WTC11 (cell line): ENCODE data around the gene IP6K3. TPM values are rescaled to one million over a fixed set of nuclear protein-coding genes. Genes with fewer than 3 reads are reported as not detected.

ENCODE experiments used
- ATAC-seq: fragments of 200-7000 bp; cut with Tn5 transposase; 2 replicates; pipeline ENCODE4 v1.10.0; 2021; ENCODE audit warnings: mild to moderate bottlenecking, moderate library complexity
- CTCF ChIA-PET: fragments of 300-600 bp; sonication (Branson Sonifier 250); formaldehyde crosslinking; loops from one replicate; lab custom pipeline; 2021; ENCODE audit warnings: antibody characterized with exemption; lab: Charles Lee
- POLR2A ChIA-PET: fragments of 350-600 bp; sonication (Branson Sonifier 250); formaldehyde crosslinking; loops from one replicate; lab custom pipeline; 2021; ENCODE audit warnings: antibody characterized with exemption; lab: Charles Lee
- DNase-seq: peaks from one replicate; pipeline ENCODE4 v3.0.0; 2021; ENCODE audit warnings: low spot score
- H3K27ac Mint-ChIP-seq: 2 replicates; pipeline ENCODE4 v1.8.0; 2021; ENCODE audit warnings: mixed read lengths
- H3K27me3 Mint-ChIP-seq: 2 replicates; pipeline ENCODE4 v1.8.0; 2021; ENCODE audit warnings: low read depth, mild to moderate bottlenecking, moderate library complexity, mixed read lengths
- H3K36me3 Mint-ChIP-seq: 2 replicates; pipeline ENCODE4 v1.8.0; 2021; ENCODE audit warnings: mixed read lengths
- H3K4me1 Mint-ChIP-seq: 2 replicates; pipeline ENCODE4 v1.8.0; 2022; ENCODE audit warnings: mixed read lengths
- H3K4me3 Mint-ChIP-seq: 2 replicates; pipeline ENCODE4 v1.8.0; 2021; ENCODE audit warnings: mild to moderate bottlenecking, moderate library complexity, mixed read lengths
- H3K9me3 Mint-ChIP-seq: 2 replicates; pipeline ENCODE4 v1.8.0; 2021; ENCODE audit warnings: mixed read lengths
- E2F4 ChIP-seq: sonication (generic); formaldehyde crosslinking; IDR thresholded peaks from 2 replicates; pipeline ENCODE4 v1.8.1; 2022; ENCODE audit warnings: low read depth, mild to moderate bottlenecking, moderate library complexity, missing genetic modification reagents, borderline replicate concordance
- E2F5 ChIP-seq: sonication (generic); formaldehyde crosslinking; IDR thresholded peaks from 2 replicates; pipeline ENCODE4 v1.8.1; 2022; ENCODE audit warnings: mild to moderate bottlenecking, moderate library complexity, missing genetic modification reagents
- EMX1 ChIP-seq: fragments of 250-450 bp; sonication (Bioruptor Pico); IDR thresholded peaks from 2 replicates; pipeline ENCODE4 v1.8.0; 2021; ENCODE audit warnings: mild to moderate bottlenecking
- ERG ChIP-seq: fragments of 250-450 bp; sonication (Bioruptor Pico); IDR thresholded peaks from 2 replicates; pipeline ENCODE4 v1.8.0; 2021; ENCODE audit warnings: mild to moderate bottlenecking
- FOXJ3 ChIP-seq: sonication (generic); formaldehyde crosslinking; IDR thresholded peaks from 2 replicates; pipeline ENCODE4 v1.9.0; 2021; ENCODE audit warnings: missing genetic modification reagents, mild to moderate bottlenecking, borderline replicate concordance
- FOXP1 ChIP-seq: sonication (generic); formaldehyde crosslinking; IDR thresholded peaks from 2 replicates; pipeline ENCODE4 v1.8.0; 2022; ENCODE audit warnings: missing genetic modification reagents, mild to moderate bottlenecking, moderate library complexity, borderline replicate concordance
- GTF2I ChIP-seq: fragments of 250-450 bp; sonication (Bioruptor Pico); conservative IDR thresholded peaks from 2 replicates; pipeline ENCODE4 v1.4.0; 2021; ENCODE audit warnings: mild to moderate bottlenecking
- HMGXB4 ChIP-seq: sonication (generic); formaldehyde crosslinking; IDR thresholded peaks from 2 replicates; pipeline ENCODE4 v1.8.1; 2023; ENCODE audit warnings: mild to moderate bottlenecking, moderate library complexity, missing genetic modification reagents
- MXD4 ChIP-seq: fragments of 250-450 bp; sonication (Bioruptor Pico); IDR thresholded peaks from 2 replicates; pipeline ENCODE4 v1.8.0; 2021; ENCODE audit warnings: mild to moderate bottlenecking, moderate library complexity, borderline replicate concordance
- NFYB ChIP-seq: sonication (generic); formaldehyde crosslinking; conservative IDR thresholded peaks from 2 replicates; pipeline ENCODE4 v1.8.0; 2022; ENCODE audit warnings: low read depth, missing genetic modification reagents
- NR1H2 ChIP-seq: sonication (generic); formaldehyde crosslinking; IDR thresholded peaks from 2 replicates; pipeline ENCODE4 v1.9.0; 2021; ENCODE audit warnings: mild to moderate bottlenecking, moderate library complexity, missing genetic modification reagents
- SMAD3 ChIP-seq: sonication (generic); formaldehyde crosslinking; IDR thresholded peaks from 2 replicates; pipeline ENCODE4 v1.8.0; 2022; ENCODE audit warnings: missing genetic modification reagents, mild to moderate bottlenecking, borderline replicate concordance
- TP53 ChIP-seq: sonication (generic); formaldehyde crosslinking; IDR thresholded peaks from 2 replicates; pipeline ENCODE4 v1.8.1; 2023; ENCODE audit warnings: mild to moderate bottlenecking, missing genetic modification reagents
- USF1 ChIP-seq: sonication (generic); formaldehyde crosslinking; IDR thresholded peaks from 2 replicates; pipeline ENCODE4 v1.8.0; 2022; ENCODE audit warnings: mild to moderate bottlenecking, missing genetic modification reagents
- USF2 ChIP-seq: sonication (generic); formaldehyde crosslinking; IDR thresholded peaks from 2 replicates; pipeline ENCODE4 v1.8.1; 2023; ENCODE audit warnings: mild to moderate bottlenecking, missing genetic modification reagents, moderate library complexity
- ZBTB21 ChIP-seq: sonication (generic); formaldehyde crosslinking; IDR thresholded peaks from 2 replicates; pipeline ENCODE4 v1.8.1; 2023; ENCODE audit warnings: mild to moderate bottlenecking, missing genetic modification reagents, borderline replicate concordance
- ZNF219 ChIP-seq: sonication (generic); formaldehyde crosslinking; IDR thresholded peaks from 2 replicates; pipeline ENCODE4 v1.8.0; 2023; ENCODE audit warnings: missing genetic modification reagents, mild to moderate bottlenecking, borderline replicate concordance
- ZNF281 ChIP-seq: sonication (generic); formaldehyde crosslinking; IDR thresholded peaks from 2 replicates; pipeline ENCODE4 v1.8.0; 2023; ENCODE audit warnings: mild to moderate bottlenecking, missing genetic modification reagents
- ZNF317 ChIP-seq: sonication (generic); formaldehyde crosslinking; IDR thresholded peaks from 2 replicates; pipeline ENCODE4 v1.8.1; 2023; ENCODE audit warnings: low read depth, mild to moderate bottlenecking, moderate library complexity, missing genetic modification reagents, borderline replicate concordance
- total RNA-seq: library from RNA; stranded (reverse); gene quantifications from 3 replicates; pipeline ENCODE4 v1.2.3, GENCODE V29; 2021

IP6K3 gene
- total RNA-seq, 1 experiment from 2014 or later: 1.1 TPM

GRCh38 chr6:33735216-33735615 is 11.5 kb downstream of the IP6K3 start:
- Mint-ChIP-seq H3K27ac (no peak overlapping the region), H3K4me1 (no peaks in the 10 kb centered on the region; the same call in 1 of the 2 replicates), H3K27me3 (no peaks in the 10 kb centered on the region)
- CTCF ChIA-PET: interaction anchor here (1.0 to 3.3 kb wide), 2 partner anchors 8 to 36 kb away, joined by 3 to 13 read pairs; no protein-coding TSS in a partner anchor
- DNase-seq (no peak), ATAC-seq (no peak)
- POLR2A ChIA-PET: no interaction called here
- no peak for TF ChIP-seq ZNF281 (CRISPR knock-in tag)
- TF ChIP-seq NR1H2 (CRISPR knock-in tag): no peak
- TF ChIP-seq ZNF219: no peak
- TF ChIP-seq FOXJ3 (CRISPR knock-in tag): no peak
- no peak for TF ChIP-seq USF1 (CRISPR knock-in tag)
- no peak for TF ChIP-seq MXD4 (CRISPR knock-in tag)
- no peak for TF ChIP-seq ZBTB21
- no peak for TF ChIP-seq ERG (CRISPR knock-in tag)
- TF ChIP-seq ZNF317 (CRISPR knock-in tag): no peak
- TF ChIP-seq E2F4 (CRISPR knock-in tag): no peak
- TF ChIP-seq USF2: no peak
- TF ChIP-seq GTF2I (CRISPR knock-in tag): no peak
- no peak for TF ChIP-seq TP53 (CRISPR knock-in tag)
- TF ChIP-seq FOXP1 (CRISPR knock-in tag): no peak
- no peak for TF ChIP-seq HMGXB4 (CRISPR knock-in tag)
- TF ChIP-seq E2F5: no peak
- no peak for TF ChIP-seq SMAD3 (CRISPR knock-in tag)
- TF ChIP-seq NFYB (CRISPR knock-in tag): no peak
- TF ChIP-seq EMX1 (CRISPR knock-in tag): no peak
- TF ChIP-seq, all 79 proteins: peak for 0
- Mint-ChIP-seq H3K36me3 (no peaks in the 10 kb centered on the region), H3K4me3 (no peak overlapping the region), H3K9me3 (no peaks in the 10 kb centered on the region)
